HG03432 (cell line): ENCODE results near the gene MYLK.

ENCODE experiments used
- ATAC-seq: cut with Tn5 transposase; IDR thresholded peaks from one replicate; pipeline ENCODE4 v1.9.1; 2021; ENCODE audit warnings: mild to moderate bottlenecking, moderate library complexity; ENCODE audit not compliant: unreplicated experiment

MYLK gene

DNA sequence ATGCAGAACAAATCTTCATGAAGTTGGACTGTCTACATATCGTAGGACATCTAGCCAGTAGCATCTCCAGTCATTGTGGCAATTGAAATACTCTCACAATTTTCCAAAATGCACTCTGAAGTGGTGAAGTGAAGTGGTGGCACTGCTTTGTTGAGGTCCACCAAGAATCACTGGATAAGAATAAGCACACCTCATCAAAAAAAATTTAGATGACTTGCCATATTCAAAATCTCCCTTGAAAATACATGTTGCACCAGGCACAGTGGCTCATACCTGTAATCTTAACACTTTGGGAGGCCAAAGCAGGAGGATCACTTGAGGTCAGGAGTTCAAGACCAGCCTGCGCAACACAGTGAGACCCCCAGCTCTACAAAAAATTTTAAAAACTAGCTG is 312.2 kb downstream of the MYLK start:
- ATAC-seq: no peak

DNA sequence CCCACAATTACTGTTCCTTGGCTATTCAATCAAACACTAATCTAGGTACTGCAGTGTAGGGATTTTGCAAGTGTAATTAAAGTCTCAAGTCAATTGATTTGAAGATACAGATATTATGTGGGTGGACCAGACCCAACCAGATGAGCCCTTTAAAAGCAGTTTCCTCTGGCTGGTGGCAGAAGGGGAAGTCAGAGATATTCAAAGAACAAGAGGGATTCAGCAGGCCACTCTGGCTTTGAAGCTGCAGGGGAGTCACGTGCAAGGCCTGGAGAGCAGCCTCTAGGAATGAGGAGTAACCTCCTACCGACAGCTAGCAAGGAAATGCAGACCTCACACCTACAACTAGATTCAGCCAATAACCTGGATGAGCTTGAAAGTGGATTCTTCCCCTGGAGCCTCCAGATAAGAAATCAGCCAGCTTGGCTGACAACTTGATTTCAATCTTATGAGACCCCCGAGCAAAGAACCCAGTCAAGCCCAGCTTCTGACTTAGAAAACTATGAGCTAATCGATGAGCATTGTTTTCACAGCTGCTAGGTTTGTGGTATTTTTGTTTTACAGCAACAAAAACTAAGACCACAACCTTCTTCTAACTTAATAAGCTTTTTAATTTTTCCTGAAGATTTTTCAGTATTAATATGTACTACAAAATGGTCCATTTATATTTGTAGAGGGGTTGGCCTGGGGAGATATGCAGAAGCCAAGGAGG is 312.7 kb downstream of the MYLK start:
- no peak for ATAC-seq

DNA sequence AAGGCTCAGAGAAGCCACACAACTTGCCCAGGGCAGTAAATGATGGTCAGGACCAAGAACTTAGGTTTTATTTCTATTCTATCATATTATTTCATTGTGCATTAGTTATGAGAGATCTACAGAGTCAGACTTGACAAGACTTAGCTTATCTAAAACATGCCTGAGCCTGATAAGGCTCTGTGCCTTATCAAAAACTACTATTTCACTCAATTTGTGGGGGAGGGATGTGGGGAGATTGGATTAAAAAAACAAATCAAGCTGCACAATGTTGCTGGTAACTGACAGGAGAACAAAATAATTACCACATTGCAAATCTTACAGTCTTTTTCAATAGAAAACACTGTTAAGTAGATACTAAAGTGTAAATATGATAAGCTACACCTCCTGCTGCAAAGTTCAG is 315.3 kb downstream of the MYLK start:
- ATAC-seq: no peak

DNA sequence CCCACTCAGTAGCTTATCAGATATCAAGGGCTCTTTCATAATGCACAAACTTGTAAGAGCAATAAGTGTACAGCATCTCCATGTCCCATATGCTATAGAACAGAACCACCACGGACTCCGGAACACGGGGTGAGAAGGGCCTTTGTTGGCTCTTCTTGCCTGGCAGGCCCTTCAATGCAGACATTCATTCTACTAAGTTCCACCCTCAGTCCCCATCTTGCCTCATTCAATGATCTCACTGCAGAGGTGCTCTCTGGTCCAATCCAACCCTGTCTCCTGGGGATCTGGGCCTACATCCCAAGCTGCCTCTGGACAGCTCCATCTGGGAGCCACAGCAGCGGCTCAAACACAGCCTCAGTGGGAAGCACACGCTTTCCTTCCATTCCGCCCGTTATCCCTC is 316.1 kb downstream of the MYLK start:
- ATAC-seq: no peak

DNA sequence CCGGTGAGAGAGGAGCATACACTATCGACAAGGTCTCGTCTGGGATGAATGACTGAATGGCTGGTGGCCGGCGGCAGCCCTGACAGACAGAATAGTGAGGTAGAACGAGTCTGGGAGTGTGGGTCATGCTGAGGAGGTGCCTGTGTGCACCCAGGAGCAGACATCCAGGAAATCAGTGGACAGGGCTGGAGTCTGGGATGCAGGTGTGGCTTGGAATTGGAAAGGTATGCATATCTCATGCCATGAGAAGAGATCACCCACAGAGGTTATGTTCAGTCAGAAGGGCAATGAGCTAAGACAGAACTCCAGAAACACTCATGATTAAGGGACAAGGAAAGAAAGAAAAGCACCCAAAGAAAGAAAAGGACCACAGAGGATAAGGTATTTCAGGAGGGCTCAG is 320.1 kb downstream of the MYLK start:
- no peak for ATAC-seq

DNA sequence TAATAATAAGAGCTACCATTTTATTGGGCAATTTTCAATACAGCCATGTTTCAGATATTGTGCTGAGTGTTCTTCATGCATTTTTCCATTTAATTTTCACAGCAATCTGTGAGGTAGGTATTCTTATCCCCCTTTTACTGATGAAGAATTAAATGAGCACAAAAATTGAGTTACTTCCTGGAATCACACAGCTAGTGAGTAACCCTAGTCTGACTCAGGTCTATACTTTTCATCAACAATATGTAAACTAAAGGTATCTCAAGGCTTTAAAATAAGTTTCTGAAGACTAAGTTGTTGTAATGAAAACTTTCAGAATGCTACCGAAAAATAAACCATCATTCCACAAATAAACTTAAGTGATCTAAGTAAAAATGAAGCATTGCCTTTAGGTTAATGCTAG is 321.6 kb downstream of the MYLK start:
- no peak for ATAC-seq

DNA sequence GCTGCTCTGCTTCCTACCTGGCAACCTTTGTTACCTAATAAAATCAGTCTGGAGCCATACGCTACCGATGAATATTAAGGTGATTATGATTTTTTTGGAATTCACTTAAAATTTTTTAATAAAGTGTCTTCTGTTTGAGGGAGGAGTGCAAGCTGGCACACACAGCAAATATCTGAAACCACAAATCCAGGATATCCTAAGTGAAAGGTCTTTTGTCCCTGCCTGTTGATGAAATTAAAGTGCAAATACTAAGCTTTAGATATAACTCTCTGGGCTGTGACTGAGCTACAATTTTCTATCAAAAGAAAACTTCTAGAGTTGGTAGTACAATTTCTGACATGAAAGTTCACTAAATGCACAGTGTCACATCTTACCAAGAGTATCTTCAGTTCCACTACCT is 322.9 kb downstream of the MYLK start:
- no peak for ATAC-seq
